Loucy (cell line): ENCODE results near the gene TSPAN4.

Experiments
- H2AFZ ChIP-seq: fragments of 200-600 bp; sonication (generic); 2 replicates; pipeline ENCODE4 v1.6.0; 2016; ENCODE audit warnings: antibody characterized with exemption, mild to moderate bottlenecking, low read length, moderate library complexity
- H3F3A ChIP-seq: fragments of 200-600 bp; 2 replicates; pipeline ENCODE4 v1.6.0; 2016; ENCODE audit warnings: antibody characterized with exemption, low read depth, mild to moderate bottlenecking
- H3K27me3 ChIP-seq: fragments of 200-600 bp; sonication (generic); 2 replicates; pipeline ENCODE4 v1.6.1; 2014; ENCODE audit warnings: low read length, mild to moderate bottlenecking; ENCODE audit not compliant: insufficient read depth, poor library complexity, severe bottlenecking
- H3K36me3 ChIP-seq: fragments of 200-600 bp; sonication (generic); 2 replicates; pipeline ENCODE4 v1.6.1; 2016; ENCODE audit warnings: low read length; ENCODE audit not compliant: insufficient read depth
- H3K4me1 ChIP-seq: fragments of 200-600 bp; sonication (generic); 2 replicates; pipeline ENCODE4 v1.5.1; 2014; ENCODE audit warnings: low read length, mild to moderate bottlenecking; ENCODE audit not compliant: insufficient read depth, poor library complexity, severe bottlenecking
- H3K4me2 ChIP-seq: fragments of 200-600 bp; sonication (generic); 2 replicates; pipeline ENCODE4 v1.6.0; 2014; ENCODE audit warnings: antibody characterized with exemption, low read length, low read depth, mild to moderate bottlenecking; ENCODE audit not compliant: poor library complexity, severe bottlenecking
- H3K4me3 ChIP-seq: fragments of 200-600 bp; sonication (generic); 2 replicates; pipeline ENCODE4 v1.5.1; 2014; ENCODE audit warnings: low read length, mild to moderate bottlenecking, mixed read lengths; ENCODE audit not compliant: poor library complexity, severe bottlenecking
- H3K79me2 ChIP-seq: fragments of 200-600 bp; sonication (generic); 2 replicates; pipeline ENCODE4 v1.6.1; 2014; ENCODE audit warnings: low read length; ENCODE audit not compliant: insufficient read depth
- H3K9ac ChIP-seq: fragments of 200-600 bp; sonication (generic); 2 replicates; pipeline ENCODE4 v1.6.0; 2014; ENCODE audit warnings: mild to moderate bottlenecking, low read depth, low read length, moderate library complexity; ENCODE audit not compliant: poor library complexity, severe bottlenecking
- H3K9me2 ChIP-seq: fragments of 200-600 bp; sonication (generic); replicated peaks from 2 replicates; pipeline ENCODE4 v1.6.1; 2016; ENCODE audit warnings: low read depth, low read length, mixed read lengths
- H3K9me3 ChIP-seq: fragments of 200-600 bp; sonication (generic); 2 replicates; pipeline ENCODE4 v1.6.1; 2014; ENCODE audit warnings: mild to moderate bottlenecking, antibody characterized with exemption, low read length, low read depth; ENCODE audit not compliant: insufficient read depth
- H4K20me1 ChIP-seq: fragments of 200-600 bp; sonication (generic); 2 replicates; pipeline ENCODE4 v1.6.0; 2014; ENCODE audit warnings: antibody characterized with exemption, low read length, mild to moderate bottlenecking; ENCODE audit not compliant: insufficient read depth, poor library complexity, severe bottlenecking
- EZH2phosphoT487 ChIP-seq: fragments of 200-600 bp; IDR thresholded peaks from 2 replicates; pipeline ENCODE4 v1.6.1; 2018; ENCODE audit warnings: antibody characterized with exemption, mild to moderate bottlenecking, moderate library complexity, borderline replicate concordance
- TF ChIP-seq, protein P1 (sequence below): fragments of 200-600 bp; sonication (generic); conservative IDR thresholded peaks from 2 replicates; pipeline ENCODE4 v1.5.1; 2014; ENCODE audit warnings: mild to moderate bottlenecking, antibody characterized with exemption, low read length

The TSPAN4 gene

DNA sequence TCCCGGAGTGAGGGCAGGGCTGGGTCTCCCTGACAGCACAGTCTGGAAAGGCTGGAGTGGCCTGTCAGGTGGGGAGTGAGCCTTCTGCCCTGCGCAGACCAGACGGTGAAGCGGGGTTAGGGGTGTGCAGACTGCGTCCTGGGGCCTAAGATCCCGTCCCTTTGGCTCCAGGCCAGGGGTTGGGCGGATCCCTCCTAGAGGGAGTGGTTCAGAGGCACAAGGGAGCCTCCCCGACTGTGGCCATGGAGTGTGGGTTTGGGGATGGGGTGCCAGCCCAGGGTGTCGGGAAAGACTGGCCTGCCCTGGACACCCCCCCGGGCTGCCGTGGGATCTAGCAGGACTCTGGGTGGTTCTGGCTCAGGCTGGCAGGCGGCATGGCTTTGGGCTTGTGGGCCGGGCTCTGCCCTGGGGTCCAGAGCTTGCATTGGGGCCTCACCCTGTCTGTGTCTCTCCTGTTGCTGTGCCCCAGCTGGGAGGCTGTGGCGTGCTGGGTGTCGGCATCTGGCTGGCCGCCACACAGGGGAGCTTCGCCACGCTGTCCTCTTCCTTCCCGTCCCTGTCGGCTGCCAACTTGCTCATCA lies 19.5 kb downstream of the TSPAN4 start:
- H3K9ac ChIP-seq, result no peak overlapping the region
- H3F3A ChIP-seq, result no peaks in the 10 kb centered on the region
- H3K9me2 ChIP-seq, result no peaks in the 10 kb centered on the region
- no peaks in the 10 kb centered on the region for H3K79me2 ChIP-seq
- no peaks in the 10 kb centered on the region for H3K9me3 ChIP-seq
- no peaks in the 10 kb centered on the region for H3K36me3 ChIP-seq
- peaks cover 3% of the 10 kb centered on the region for H3K4me1 ChIP-seq
- H2AFZ ChIP-seq, result no peak overlapping the region
- no peak overlapping the region for H3K4me3 ChIP-seq
- H4K20me1 ChIP-seq, result no peaks in the 10 kb centered on the region
- no peaks in the 10 kb centered on the region for H3K27me3 ChIP-seq
- H3K4me2 ChIP-seq, result no peak overlapping the region
- TF ChIP-seq, protein P1, sequence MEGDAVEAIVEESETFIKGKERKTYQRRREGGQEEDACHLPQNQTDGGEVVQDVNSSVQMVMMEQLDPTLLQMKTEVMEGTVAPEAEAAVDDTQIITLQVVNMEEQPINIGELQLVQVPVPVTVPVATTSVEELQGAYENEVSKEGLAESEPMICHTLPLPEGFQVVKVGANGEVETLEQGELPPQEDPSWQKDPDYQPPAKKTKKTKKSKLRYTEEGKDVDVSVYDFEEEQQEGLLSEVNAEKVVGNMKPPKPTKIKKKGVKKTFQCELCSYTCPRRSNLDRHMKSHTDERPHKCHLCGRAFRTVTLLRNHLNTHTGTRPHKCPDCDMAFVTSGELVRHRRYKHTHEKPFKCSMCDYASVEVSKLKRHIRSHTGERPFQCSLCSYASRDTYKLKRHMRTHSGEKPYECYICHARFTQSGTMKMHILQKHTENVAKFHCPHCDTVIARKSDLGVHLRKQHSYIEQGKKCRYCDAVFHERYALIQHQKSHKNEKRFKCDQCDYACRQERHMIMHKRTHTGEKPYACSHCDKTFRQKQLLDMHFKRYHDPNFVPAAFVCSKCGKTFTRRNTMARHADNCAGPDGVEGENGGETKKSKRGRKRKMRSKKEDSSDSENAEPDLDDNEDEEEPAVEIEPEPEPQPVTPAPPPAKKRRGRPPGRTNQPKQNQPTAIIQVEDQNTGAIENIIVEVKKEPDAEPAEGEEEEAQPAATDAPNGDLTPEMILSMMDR, result no peak
- no peak for TF ChIP-seq EZH2phosphoT487

- H3F3A ChIP-seq, result no peaks in the 10 kb centered on the region
- peaks cover 3% of the 10 kb centered on the region for H3K4me1 ChIP-seq
- no peaks in the 10 kb centered on the region for H3K9me3 ChIP-seq
- H4K20me1 ChIP-seq, result no peaks in the 10 kb centered on the region
- H3K79me2 ChIP-seq, result no peaks in the 10 kb centered on the region
- H3K27me3 ChIP-seq, result no peaks in the 10 kb centered on the region
- H3K9me2 ChIP-seq, result no peaks in the 10 kb centered on the region
- no peaks in the 10 kb centered on the region for H3K36me3 ChIP-seq
- TF ChIP-seq EZH2phosphoT487, result no peak
- TF ChIP-seq, protein P1, result no peak
- no peak overlapping the region for H3K4me2 ChIP-seq
- no peak overlapping the region for H3K4me3 ChIP-seq
- H2AFZ ChIP-seq, result no peak overlapping the region
- no peak overlapping the region for H3K9ac ChIP-seq
Measured at GRCh38 chr11:862696-863022, 20.0 kb downstream of the TSPAN4 start.

DNA sequence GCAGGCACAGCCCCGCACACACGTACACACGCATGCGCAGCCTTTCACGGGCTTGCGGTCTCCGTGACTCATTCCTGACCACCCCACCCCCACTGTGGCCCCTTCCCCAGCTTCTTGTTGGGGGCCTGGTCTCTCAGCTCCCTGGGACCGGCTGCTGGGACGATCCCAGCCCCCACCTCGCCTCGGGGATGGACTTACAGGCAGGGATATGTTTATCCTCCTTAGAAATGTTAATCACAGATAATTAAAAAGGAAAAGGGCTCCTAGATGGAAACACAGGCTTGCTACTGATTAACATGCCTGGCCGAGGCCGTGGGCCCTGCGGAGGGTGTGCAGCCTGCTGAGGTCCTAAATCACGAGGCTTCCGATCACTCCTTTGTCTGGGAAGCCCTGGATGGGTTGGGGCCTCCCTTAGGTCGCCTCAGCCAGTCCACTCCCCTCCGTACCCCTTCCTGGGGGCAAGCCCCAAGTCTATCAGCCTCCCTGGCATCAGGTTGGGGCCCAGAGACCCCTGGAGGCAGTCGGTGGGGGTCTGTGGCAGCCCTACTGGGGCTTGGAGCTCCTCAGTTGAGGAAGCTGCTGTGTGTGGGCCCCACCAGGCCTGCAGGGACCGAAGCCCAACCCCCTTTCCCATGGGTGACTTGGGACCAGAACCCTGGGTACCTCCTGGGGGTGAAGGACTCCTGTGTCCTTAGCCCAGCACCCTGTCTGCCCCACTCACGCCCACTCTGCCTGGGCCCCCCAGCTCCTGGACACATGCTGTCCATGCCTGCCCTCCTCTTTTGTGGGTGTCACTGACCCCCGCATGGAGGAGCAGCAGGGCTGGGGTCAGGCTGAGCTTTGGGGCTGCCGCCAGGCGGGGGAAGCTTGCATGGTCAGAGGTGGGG lies 20.6 kb downstream of the TSPAN4 start:
- H3K4me2 ChIP-seq, result no peak overlapping the region
- TF ChIP-seq EZH2phosphoT487, result no peak
- TF ChIP-seq, protein P1, result no peak
- H3K4me1 ChIP-seq, result peaks cover 3% of the 10 kb centered on the region
- no peaks in the 10 kb centered on the region for H3K9me2 ChIP-seq
- no peak overlapping the region for H2AFZ ChIP-seq
- H4K20me1 ChIP-seq, result no peaks in the 10 kb centered on the region
- no peaks in the 10 kb centered on the region for H3K79me2 ChIP-seq
- no peaks in the 10 kb centered on the region for H3K9me3 ChIP-seq
- no peak overlapping the region for H3K9ac ChIP-seq
- H3F3A ChIP-seq, result no peaks in the 10 kb centered on the region
- H3K36me3 ChIP-seq, result no peaks in the 10 kb centered on the region
- H3K27me3 ChIP-seq, result no peaks in the 10 kb centered on the region
- H3K4me3 ChIP-seq, result no peak overlapping the region
